K562 (cell line): Measurements from ENCODE around the gene AKNA. TPM values are rescaled to one million over a fixed set of nuclear protein-coding genes. Genes with fewer than 3 reads are reported as not detected.

Experiments used
- CHD7 ChIP-seq: fragments of 200-600 bp; sonication (generic); IDR thresholded peaks from one replicate; pipeline ENCODE4 v1.6.1; 2012; ENCODE audit warnings: mild to moderate bottlenecking, low read depth, low read length, inconsistent platforms
- CXXC5 ChIP-seq: fragments of 250-450 bp; sonication (Bioruptor Pico); IDR thresholded peaks from 2 replicates; pipeline ENCODE4 v1.8.0; 2022; ENCODE audit warnings: inconsistent platforms, mild to moderate bottlenecking, moderate library complexity
- FIP1L1 ChIP-seq: fragments of 200-400 bp; formaldehyde crosslinking; IDR thresholded peaks from 2 replicates; pipeline ENCODE4 v1.6.1; 2018; ENCODE audit warnings: mild to moderate bottlenecking, low read depth, low read length; ENCODE audit not compliant: poor library complexity, severe bottlenecking
- PHB ChIP-seq: fragments of 250-450 bp; sonication (Bioruptor Pico); IDR thresholded peaks from 2 replicates; pipeline ENCODE4 v1.5.0; 2021
- POLR2G ChIP-seq: fragments of 200-400 bp; formaldehyde crosslinking; IDR thresholded peaks from 2 replicates; pipeline ENCODE4 v1.6.1; 2017; ENCODE audit warnings: low read depth, mild to moderate bottlenecking, antibody characterized with exemption, low read length, moderate library complexity
- ZBTB49 ChIP-seq: sonication (generic); formaldehyde crosslinking; IDR thresholded peaks from 2 replicates; pipeline ENCODE4 v1.8.0; 2022; ENCODE audit warnings: missing genetic modification reagents, mild to moderate bottlenecking, borderline replicate concordance
- ZNF121 ChIP-seq: sonication (generic); formaldehyde crosslinking; conservative IDR thresholded peaks from 2 replicates; pipeline ENCODE4 v1.8.0; 2022; ENCODE audit warnings: missing genetic modification reagents
- ZNF232 ChIP-seq: sonication (generic); formaldehyde crosslinking; IDR thresholded peaks from 2 replicates; pipeline ENCODE4 v1.8.0; 2022; ENCODE audit warnings: mild to moderate bottlenecking, missing genetic modification reagents
- polyA plus RNA-seq, 8 experiments: library from polyadenylated mRNA; depleted of rRNA in 4 of 8; stranded (reverse) in 5 of 8; unstranded in 3 of 8; fragments of >200 nt; fragmentation: Nextera tagmentation in 2 of 8; fragmentation: Illumina TruSeq in 1 of 8; extraction: Ambion mirVana in 2 of 8; extraction: Trizol in 1 of 8; gene quantifications; 2 replicates each; pipeline versions ENCODE4 v1.2.1 to v1.2.3, GENCODE V29; 2011 to 2014; ENCODE audit warnings: inconsistent platforms in 1 of 8, missing spikeins in 1 of 8
- total RNA-seq, 7 experiments: library from RNA; depleted of rRNA in 6 of 7; stranded (reverse); fragments of >200 nt in 6 of 7; fragmentation: Illumina TruSeq in 2 of 7; extraction: Trizol in 2 of 7; gene quantifications; 2 replicates each; pipeline versions ENCODE4 v1.2.1 to v1.2.3, GENCODE V29; 2011 to 2021; ENCODE audit warnings: low replicate concordance in 1 of 7

AKNA gene
- total and polyA plus RNA-seq, 9 of the 15 experiments (the other 6 are each of a cell fraction or from before 2014, with no cell fraction given): 0.29 to 20.5 (median 3.9) TPM

- TF ChIP-seq CHD7 (no peak), ZNF121 (CRISPR knock-in tag) (no peak), CXXC5 (CRISPR knock-in tag) (peak; percentile 73), POLR2G (peak; percentile 85), ZBTB49 (CRISPR knock-in tag) (no peak), FIP1L1 (peak; percentile 39), PHB (CRISPR knock-in tag) (no peak), ZNF232 (CRISPR knock-in tag) (no peak)
These were observed 10.2 kb upstream of the AKNA start (continued) for GRCh38 chr9:114397848-114398605.
